Left lung (tissue), 10 donors: ENCODE measurements around the gene WNT5B. TPM values are rescaled to one million over a fixed set of nuclear protein-coding genes. Genes with fewer than 3 reads are reported as not detected.
A peak's percentile ranks its signal among the peaks of the same experiment; 100 is the strongest.
"Not testable (repeated sequence)": the region's sequence is repeated elsewhere in the genome, so short reads cannot be mapped to it uniquely, and the experiment has no call there.

Experiments used
- ATAC-seq: fragments of 200-7000 bp; cut with Tn5 transposase; one replicate; pipeline ENCODE4 v1.9.1; 2020; ENCODE audit warnings: moderate library complexity
- DNase-seq, 4 donors: peaks; one replicate each; pipeline ENCODE4 v3.0.0-alpha.2; 2013 to 2020
- H3K27ac ChIP-seq, 2 donors: fragments of 200-600 bp; sonication (generic) in 1 of 2; one replicate each; pipeline versions ENCODE4 v1.5.0 to v1.8.0; 2020 to 2021
- H3K27me3 ChIP-seq, 2 donors: fragments of 200-600 bp; sonication (generic) in 1 of 2; one replicate each; pipeline versions ENCODE4 v1.5.0 to v1.8.0; 2020 to 2021
- H3K36me3 ChIP-seq, 2 donors: fragments of 200-600 bp; sonication (generic) in 1 of 2; one replicate each; pipeline versions ENCODE4 v1.5.0 to v1.8.0; 2020 to 2021
- H3K4me1 ChIP-seq, 2 donors: fragments of 200-600 bp; one replicate each; pipeline ENCODE4 v1.8.0; 2021
- H3K4me3 ChIP-seq, 2 donors: fragments of 200-600 bp; sonication (generic) in 1 of 2; one replicate each; pipeline versions ENCODE4 v1.5.0 to v1.8.0; 2020 to 2021; ENCODE audit warnings: mild to moderate bottlenecking in 1 of 2
- H3K9me3 ChIP-seq, 2 donors: fragments of 200-600 bp; sonication (generic) in 1 of 2; one replicate each; pipeline versions ENCODE4 v1.5.0 to v1.8.0; 2020 to 2021
- intact Hi-C, 2 donors: fragments of 100-400 bp; cut with DNase I; formaldehyde crosslinking; loops; one replicate each; pipeline versions ENCODE4 v1.11.2 to v1.14.2; 2022
- polyA plus RNA-seq, 6 donors: library from polyadenylated mRNA; unstranded; fragments of 120-200 nt; gene quantifications; one replicate each; pipeline ENCODE4 v1.2.1, GENCODE V29; 2013; ENCODE audit not compliant: insufficient read length in 6 of 6
- total RNA-seq, 2 donors: library from RNA; stranded (reverse); fragmentation: NEBNext Ultra II Directional; extraction: Animal tissue kit (Norgen Biotek cat#: 25700); gene quantifications; one replicate each; pipeline ENCODE4 v1.2.1, GENCODE V29; 2021
- TF ChIP-seq, protein P1 (sequence below), 2 donors: fragments of 200-600 bp; sonication (generic) in 1 of 2; IDR thresholded peaks; one replicate each; pipeline versions ENCODE4 v1.5.0 to v1.8.0; 2021; ENCODE audit warnings: antibody characterized with exemption in 2 of 2
- donor health status: DM: no; HTN: yes; CAD: no.
- donor health status: DM: no; HTN: no; CAD: no.

WNT5B gene
- total and polyA plus RNA-seq, 8 donors, result 3.3 to 8.8 (median 6.7) TPM

- peak overlapping the region; percentile 96 to 97 for H3K27ac ChIP-seq
- no peaks in the 10 kb centered on the region for H3K36me3 ChIP-seq
- H3K4me3 ChIP-seq, result no peak overlapping the region
- H3K27me3 ChIP-seq, result no peaks in the 10 kb centered on the region
- H3K4me1 ChIP-seq, result peaks cover 15 to 39% of the 10 kb centered on the region in 2 donors
- intact Hi-C loops, result no loop called here
- no peaks in the 10 kb centered on the region for H3K9me3 ChIP-seq
- ATAC-seq (no peak), DNase-seq (no peak)
- TF ChIP-seq, protein P1, sequence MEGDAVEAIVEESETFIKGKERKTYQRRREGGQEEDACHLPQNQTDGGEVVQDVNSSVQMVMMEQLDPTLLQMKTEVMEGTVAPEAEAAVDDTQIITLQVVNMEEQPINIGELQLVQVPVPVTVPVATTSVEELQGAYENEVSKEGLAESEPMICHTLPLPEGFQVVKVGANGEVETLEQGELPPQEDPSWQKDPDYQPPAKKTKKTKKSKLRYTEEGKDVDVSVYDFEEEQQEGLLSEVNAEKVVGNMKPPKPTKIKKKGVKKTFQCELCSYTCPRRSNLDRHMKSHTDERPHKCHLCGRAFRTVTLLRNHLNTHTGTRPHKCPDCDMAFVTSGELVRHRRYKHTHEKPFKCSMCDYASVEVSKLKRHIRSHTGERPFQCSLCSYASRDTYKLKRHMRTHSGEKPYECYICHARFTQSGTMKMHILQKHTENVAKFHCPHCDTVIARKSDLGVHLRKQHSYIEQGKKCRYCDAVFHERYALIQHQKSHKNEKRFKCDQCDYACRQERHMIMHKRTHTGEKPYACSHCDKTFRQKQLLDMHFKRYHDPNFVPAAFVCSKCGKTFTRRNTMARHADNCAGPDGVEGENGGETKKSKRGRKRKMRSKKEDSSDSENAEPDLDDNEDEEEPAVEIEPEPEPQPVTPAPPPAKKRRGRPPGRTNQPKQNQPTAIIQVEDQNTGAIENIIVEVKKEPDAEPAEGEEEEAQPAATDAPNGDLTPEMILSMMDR (IDR thresholded peaks at IDR 0.05), result no peak
These were observed 33.2 kb upstream of the WNT5B start for GRCh38 chr12:1595690-1596347.

DNA sequence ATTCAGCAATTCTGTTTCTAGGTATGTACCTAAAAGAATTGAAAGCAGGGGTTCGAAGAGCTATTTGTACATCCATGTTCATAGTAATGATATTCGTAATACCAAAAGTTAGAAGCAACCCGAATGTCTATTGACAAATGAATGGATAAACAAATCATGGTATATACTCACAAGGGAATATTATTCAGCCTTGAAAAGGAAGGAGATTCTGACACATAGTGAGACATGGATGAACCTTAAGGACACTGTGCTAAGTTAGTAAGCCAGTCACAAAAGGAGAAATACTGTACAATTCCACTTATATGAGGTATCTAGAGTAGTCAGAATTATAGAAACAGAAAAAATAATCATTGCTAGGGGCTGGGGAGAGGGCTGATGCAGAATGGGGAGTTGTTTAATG is 30.3 kb upstream of the WNT5B start:
- intact Hi-C loops, result no loop called here
- no peak overlapping the region for H3K27ac ChIP-seq
- H3K9me3 ChIP-seq, result no peaks in the 10 kb centered on the region
- no peaks in the 10 kb centered on the region for H3K36me3 ChIP-seq
- DNase-seq, result no peak
- ATAC-seq, result no peak
- H3K4me1 ChIP-seq, result peaks cover 0 to 16% of the 10 kb centered on the region in 2 donors
- TF ChIP-seq, protein P1 (IDR thresholded peaks at IDR 0.05), result no peak
- no peak overlapping the region for H3K4me3 ChIP-seq
- H3K27me3 ChIP-seq, result no peaks in the 10 kb centered on the region

DNA sequence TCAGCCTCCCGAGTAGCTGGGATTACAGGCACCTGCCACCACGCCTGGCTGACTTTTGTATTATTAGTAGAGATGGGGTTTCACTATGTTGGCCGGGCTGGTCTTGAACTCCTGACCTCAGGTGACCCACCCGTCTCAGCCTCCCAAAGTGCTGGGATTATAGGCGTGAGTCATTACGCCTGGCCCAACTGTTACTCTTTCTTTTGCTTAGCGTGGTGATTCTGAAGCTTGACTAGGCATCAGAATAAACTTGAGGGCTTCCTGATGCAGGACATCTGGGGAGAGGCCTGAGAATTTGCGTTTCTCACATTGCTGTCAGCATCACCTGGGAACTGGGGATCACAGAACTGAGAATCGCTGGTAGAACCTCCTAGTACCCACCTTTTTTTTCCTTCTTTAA is 26.3 kb upstream of the WNT5B start:
- H3K27me3 ChIP-seq, H3K4me3 ChIP-seq, H3K9me3 ChIP-seq, DNase-seq, ATAC-seq, H3K27ac ChIP-seq, H3K36me3 ChIP-seq, intact Hi-C loops: not testable (repeated sequence)
- peaks cover 9 to 32% of the 10 kb centered on the region in 2 donors for H3K4me1 ChIP-seq

DNA sequence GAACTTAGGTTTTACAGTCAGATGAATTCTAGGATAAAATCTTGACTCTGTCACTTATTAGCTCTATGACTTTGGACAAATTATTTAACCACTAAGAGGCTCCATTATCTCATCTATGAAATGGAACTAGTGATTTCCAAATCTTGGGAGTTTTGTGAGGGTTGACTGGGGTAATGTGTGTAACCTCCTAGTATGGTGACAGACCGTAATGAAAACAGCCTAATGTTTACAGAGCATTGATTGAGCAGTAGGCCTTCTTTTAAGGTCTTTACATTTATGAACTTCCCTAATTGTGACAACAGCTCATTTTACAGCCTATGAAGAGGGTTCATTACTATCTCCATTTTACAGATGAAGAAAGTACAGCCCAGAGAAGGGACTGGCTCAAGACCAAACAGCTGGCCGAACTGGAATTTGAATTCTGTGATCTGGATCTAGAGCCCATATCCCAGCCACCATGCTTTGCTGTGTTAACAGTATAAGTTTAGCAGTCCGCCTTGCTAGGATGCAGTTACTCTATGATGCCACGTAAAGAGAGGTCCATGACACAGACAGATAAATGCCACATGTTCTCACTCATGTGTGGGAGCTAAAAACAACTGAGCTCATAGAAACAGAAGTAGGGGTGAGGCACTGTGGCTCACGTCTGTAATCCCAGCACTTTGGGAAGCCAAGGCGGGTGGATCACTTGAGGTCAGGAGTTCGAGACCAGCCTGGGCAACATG is 25.6 kb upstream of the WNT5B start:
- H3K4me3 ChIP-seq, result no peak overlapping the region
- no peak overlapping the region for H3K27ac ChIP-seq
- ATAC-seq (no peak), DNase-seq (no peak)
- H3K9me3 ChIP-seq, result no peaks in the 10 kb centered on the region
- no peaks in the 10 kb centered on the region for H3K27me3 ChIP-seq
- H3K36me3 ChIP-seq, result no peaks in the 10 kb centered on the region
- H3K4me1 ChIP-seq, result peaks cover 9 to 39% of the 10 kb centered on the region in 2 donors
- TF ChIP-seq, protein P1 (IDR thresholded peaks at IDR 0.05), result no peak
- intact Hi-C loops, result no loop called here

DNA sequence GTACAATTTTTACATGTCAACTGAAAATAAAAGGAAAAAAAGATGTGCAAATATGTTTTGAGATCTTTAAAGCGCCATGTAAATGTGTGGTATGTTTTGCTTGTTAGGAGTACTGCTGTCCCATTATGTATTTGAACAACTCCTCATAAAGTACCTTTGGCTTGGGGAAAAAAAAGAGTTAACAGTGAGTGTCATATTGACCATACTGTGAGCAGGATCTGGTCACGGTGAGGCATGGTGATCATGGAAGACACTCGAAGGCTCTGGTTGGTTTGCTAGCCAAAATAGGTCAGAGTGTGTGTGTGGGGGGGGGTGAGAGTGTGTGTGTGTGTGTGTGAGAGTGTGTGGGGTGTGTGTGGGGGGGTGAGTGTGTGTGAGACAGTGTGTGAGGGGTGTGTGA is 24.6 kb upstream of the WNT5B start:
- no peak overlapping the region for H3K27ac ChIP-seq
- TF ChIP-seq, protein P1 (IDR thresholded peaks at IDR 0.05), result no peak
- intact Hi-C loops, result no loop called here

More for the DNA sequence above, 24.6 kb upstream of the WNT5B start:
- Histone ChIP-seq H3K36me3 (no peaks in the 10 kb centered on the region), H3K4me3 (no peak overlapping the region), H3K4me1 (peaks cover 9 to 49% of the 10 kb centered on the region in 2 donors), H3K27me3 (no peaks in the 10 kb centered on the region), H3K9me3 (no peaks in the 10 kb centered on the region)
- no peak for ATAC-seq
- no peak for DNase-seq
